Caco-2 (cell line): ENCODE measurements around the gene OSBPL2. TPM values are rescaled to one million over a fixed set of nuclear protein-coding genes. Genes with fewer than 3 reads are reported as not detected.

Source experiments
- BruUV-seq: library from RNA; stranded (reverse); fragments of 400-500 nt; replicated peaks from 2 replicates; lab custom pipeline; 2021; lab: Mats Ljungman, UMichigan
- CTCF ChIA-PET: fragments of 300-600 bp; sonication (Branson Sonifier 250); formaldehyde crosslinking; loops from one replicate; lab custom pipeline; 2022; ENCODE audit warnings: antibody characterized with exemption; lab: Charles Lee
- POLR2A ChIA-PET: fragments of 300-600 bp; sonication (Branson Sonifier 250); formaldehyde crosslinking; loops from one replicate; lab custom pipeline; 2022; ENCODE audit warnings: antibody characterized with exemption; lab: Charles Lee
- DNase-seq, 2 experiments: peaks; one replicate each; pipeline versions ENCODE4 v3.0.0 to v3.0.0-alpha.2; 2020 to 2022
- H3K27me3 ChIP-seq: replicated peaks from 2 replicates; pipeline ENCODE4 v1.6.0; 2011; ENCODE audit warnings: low read length; ENCODE audit not compliant: control insufficient read depth, insufficient read depth
- H3K36me3 ChIP-seq: 2 replicates; pipeline ENCODE4 v1.5.1; 2011; ENCODE audit warnings: low read length; ENCODE audit not compliant: control insufficient read depth, insufficient read depth
- H3K4me1 ChIP-seq: fragments of 250-450 bp; sonication (Bioruptor Pico); 2 replicates; pipeline ENCODE4 v1.5.1; 2020; ENCODE audit warnings: mild to moderate bottlenecking
- H3K4me3 ChIP-seq: 2 replicates; pipeline ENCODE4 v1.5.1; 2011; ENCODE audit warnings: low read depth, mild to moderate bottlenecking, control low read depth, low read length
- H3K9me3 ChIP-seq: fragments of 250-450 bp; sonication (Bioruptor Pico); 2 replicates; pipeline ENCODE4 v1.5.1; 2020; ENCODE audit warnings: mild to moderate bottlenecking, moderate library complexity
- H3K27ac Mint-ChIP-seq: one replicate; pipeline ENCODE4 v1.8.0; 2022; ENCODE audit warnings: mixed read lengths; ENCODE audit not compliant: unreplicated experiment
- H3K27me3 Mint-ChIP-seq: one replicate; pipeline ENCODE4 v1.8.0; 2022; ENCODE audit warnings: mixed read lengths; ENCODE audit not compliant: insufficient read depth, unreplicated experiment
- H3K36me3 Mint-ChIP-seq: one replicate; pipeline ENCODE4 v1.8.0; 2022; ENCODE audit warnings: mild to moderate bottlenecking, mixed read lengths; ENCODE audit not compliant: insufficient read depth, unreplicated experiment
- H3K4me1 Mint-ChIP-seq: one replicate; pipeline ENCODE4 v1.8.0; 2022; ENCODE audit warnings: low read depth, mixed read lengths; ENCODE audit not compliant: unreplicated experiment
- H3K4me3 Mint-ChIP-seq: one replicate; pipeline ENCODE4 v1.8.0; 2022; ENCODE audit warnings: mild to moderate bottlenecking, moderate library complexity, mixed read lengths; ENCODE audit not compliant: unreplicated experiment
- H3K9me3 Mint-ChIP-seq: one replicate; pipeline ENCODE4 v1.8.0; 2022; ENCODE audit warnings: mixed read lengths; ENCODE audit not compliant: unreplicated experiment
- CTCF ChIP-seq, 2 experiments: fragments of 200-600 bp in 1 of 2; IDR thresholded peaks; 1 replicate in 1 of 2; 2 replicates in 1 of 2; pipeline versions ENCODE4 v1.5.1 to v1.8.0; 2011 to 2022; ENCODE audit warnings: antibody characterized with exemption in 1 of 2, control low read depth in 1 of 2, inconsistent platforms in 1 of 2, low read depth in 1 of 2, low read length in 1 of 2, mild to moderate bottlenecking in 1 of 2, moderate library complexity in 1 of 2; ENCODE audit not compliant: insufficient read depth in 1 of 2, severe bottlenecking in 1 of 2, unreplicated experiment in 1 of 2
- intact Hi-C: fragments of 100-400 bp; cut with micrococcal nuclease; formaldehyde crosslinking; loops from one replicate; pipeline ENCODE4 v1.10.0; 2022; ENCODE audit not compliant: unreplicated experiment
- total RNA-seq: library from RNA; stranded (reverse); gene quantifications from 2 replicates; pipeline ENCODE4 v1.2.3, GENCODE V29; 2022

OSBPL2 gene
- total RNA-seq, 1 experiment from 2014 or later, result 132 TPM

- TF ChIP-seq CTCF (IDR thresholded peaks at IDR 0.05; ENCODE audit: insufficient read depth in 1 of 2, low read depth in 1 of 2, low read length in 1 of 2, severe bottlenecking in 1 of 2, unreplicated experiment in 1 of 2), result no peak
Observed at GRCh38 chr20:62272200-62272599, 33.9 kb downstream of the OSBPL2 start.

GRCh38 chr20:62273416-62273815, 35.1 kb downstream of the OSBPL2 start:
- BruUV-seq, result TSS peak; percentile 23
- CTCF ChIA-PET, result no interaction called here

More at GRCh38 chr20:62272200-62272599, 33.9 kb downstream of the OSBPL2 start:
- H3K27ac Mint-ChIP-seq, result peak overlapping the region; percentile 48
- DNase-seq, result no peak
- Histone ChIP-seq H3K4me1 (no peaks in the 10 kb centered on the region), H3K27me3 (no peaks in the 10 kb centered on the region), H3K36me3 (peaks cover 6% of the 10 kb centered on the region; the same call in 1 of the 2 replicates), H3K4me3 (no peak overlapping the region), H3K9me3 (no peaks in the 10 kb centered on the region)
- intact Hi-C loops, result no loop called here
- H3K4me3 Mint-ChIP-seq, result no peak overlapping the region
- BruUV-seq, result no TSS peak
- ChIA-PET POLR2A (no interaction called here), CTCF (interaction anchor here (0.8 kb wide), 1 partner anchor 30 kb away, joined by 7 read pairs; no protein-coding TSS in a partner anchor)
- no peaks in the 10 kb centered on the region for H3K9me3 Mint-ChIP-seq
- H3K36me3 Mint-ChIP-seq, result peaks cover 76% of the 10 kb centered on the region
- H3K27me3 Mint-ChIP-seq, result no peaks in the 10 kb centered on the region
- H3K4me1 Mint-ChIP-seq, result peaks cover 8% of the 10 kb centered on the region

GRCh38 chr20:62274332-62274950, 36.1 kb downstream of the OSBPL2 start:
- no TSS peak for BruUV-seq
- H3K4me1 ChIP-seq, result no peaks in the 10 kb centered on the region
- ChIA-PET CTCF (interaction anchor here (0.6 to 1.9 kb wide), 2 partner anchors 14 to 298 kb away, joined by 3 to 4 read pairs; no protein-coding TSS in a partner anchor), POLR2A (no interaction called here)
- intact Hi-C loops, result no loop called here
- no peaks in the 10 kb centered on the region for H3K9me3 Mint-ChIP-seq
- no peak overlapping the region for H3K27ac Mint-ChIP-seq
- no peaks in the 10 kb centered on the region for H3K27me3 ChIP-seq
- H3K9me3 ChIP-seq, result no peaks in the 10 kb centered on the region
- H3K4me3 Mint-ChIP-seq, result no peak overlapping the region
- no peak for DNase-seq
- TF ChIP-seq CTCF (IDR thresholded peaks at IDR 0.05; ENCODE audit: insufficient read depth in 1 of 2, low read depth in 1 of 2, low read length in 1 of 2, severe bottlenecking in 1 of 2, unreplicated experiment in 1 of 2), result no peak
- no peaks in the 10 kb centered on the region for H3K27me3 Mint-ChIP-seq
- peaks cover 5% of the 10 kb centered on the region for H3K4me1 Mint-ChIP-seq
- H3K4me3 ChIP-seq, result no peak overlapping the region
- H3K36me3 Mint-ChIP-seq, result peaks cover 86% of the 10 kb centered on the region
- H3K36me3 ChIP-seq, result peaks cover 6% of the 10 kb centered on the region

More at GRCh38 chr20:62273416-62273815, 35.1 kb downstream of the OSBPL2 start:
- POLR2A ChIA-PET, result no interaction called here
- Mint-ChIP-seq H3K27me3 (no peaks in the 10 kb centered on the region), H3K36me3 (peaks cover 83% of the 10 kb centered on the region), H3K4me1 (peaks cover 8% of the 10 kb centered on the region), H3K27ac (no peak overlapping the region), H3K4me3 (no peak overlapping the region), H3K9me3 (no peaks in the 10 kb centered on the region)
- Histone ChIP-seq H3K9me3 (no peaks in the 10 kb centered on the region), H3K27me3 (no peaks in the 10 kb centered on the region), H3K4me1 (no peaks in the 10 kb centered on the region), H3K36me3 (peaks cover 6% of the 10 kb centered on the region; the same call in 1 of the 2 replicates), H3K4me3 (no peak overlapping the region)
- no peak for TF ChIP-seq CTCF (IDR thresholded peaks at IDR 0.05; ENCODE audit: insufficient read depth in 1 of 2, low read depth in 1 of 2, low read length in 1 of 2, severe bottlenecking in 1 of 2, unreplicated experiment in 1 of 2)
- intact Hi-C loops, result no loop called here
- DNase-seq, result no peak
